Pancreas (tissue), 10 donors: ENCODE measurements around the gene LRRC4C. TPM values are rescaled to one million over a fixed set of nuclear protein-coding genes. Genes with fewer than 3 reads are reported as not detected.

Source experiments
- ATAC-seq, 4 donors: fragments of 200-7000 bp; cut with Tn5 transposase; one replicate each; pipeline versions ENCODE4 v1.8.0 to v1.9.1; 2020; ENCODE audit warnings: mild to moderate bottlenecking in 4 of 4, moderate library complexity in 4 of 4
- DNase-seq, 6 donors: peaks; one replicate each; pipeline ENCODE4 v3.0.0-alpha.2; 2020
- FAIRE-seq: peaks from 2 replicates; lab custom pipeline; 2012; peaks lifted over from hg19 to GRCh38; lab: Jason Lieb, UNC
- H3K27ac ChIP-seq, 4 donors: fragments of 200-600 bp; sonication (generic); 1 replicate in 3 of 4; 2 replicates in 1 of 4; pipeline versions ENCODE4 v1.5.0 to v1.8.0; 2020
- H3K27me3 ChIP-seq, 4 donors: fragments of 200-600 bp; one replicate each; pipeline ENCODE4 v1.8.0; 2021
- H3K36me3 ChIP-seq, 3 donors: fragments of 200-600 bp; sonication (generic) in 1 of 3; one replicate each; pipeline versions ENCODE4 v1.5.0 to v1.8.0; 2020 to 2021
- H3K4me1 ChIP-seq, 3 donors: fragments of 200-600 bp; one replicate each; pipeline ENCODE4 v1.8.0; 2021
- H3K4me3 ChIP-seq, 4 donors: fragments of 200-600 bp; sonication (generic) in 2 of 4; one replicate each; pipeline versions ENCODE4 v1.5.0 to v1.8.0; 2020 to 2021
- H3K9me3 ChIP-seq, 4 donors: fragments of 200-600 bp; one replicate each; pipeline ENCODE4 v1.8.0; 2021
- WGBS, 2 donors: extraction: QIAGEN DNeasy Blood & Tissue Kit; methylation state at CpG; one replicate each; pipeline ENCODE4 v1.1.7; 2013; 5-methylcytosine and 5-hydroxymethylcytosine counted together
- intact Hi-C, 3 donors: fragments of 100-400 bp; cut with DNase I; formaldehyde crosslinking; loops; one replicate each; pipeline versions ENCODE4 v1.11.1 to v1.14.2; 2022
- polyA plus RNA-seq, 2 donors: library from polyadenylated mRNA; stranded (reverse); fragments of 200-250 nt; gene quantifications; one replicate each; pipeline ENCODE4 v1.2.3, GENCODE V29; 2013
- total RNA-seq, 6 donors: library from RNA; stranded (reverse); fragmentation: NEBNext Ultra II Directional in 4 of 6; extraction: Animal tissue kit (Norgen Biotek cat#: 25700) in 4 of 6; gene quantifications; one replicate each; pipeline versions ENCODE4 v1.2.1 to v1.2.4, GENCODE V29; 2021 to 2023
- TF ChIP-seq, protein P1 (sequence below), 4 donors: fragments of 200-600 bp; sonication (generic) in 3 of 4; IDR thresholded peaks; one replicate each; pipeline versions ENCODE4 v1.5.0 to v1.8.0; 2021; ENCODE audit warnings: antibody characterized with exemption in 4 of 4
- donor health status: healthy with polysubstance abuse.
- donor health status: DM: no; HTN: no; CAD: no; lungs with moderate emphysema.
- donor health status: DM: no; HTN: no; CAD: no.
- donor health status: control.
- donor health status: control.
- donor health status: Bipolar disorder and iron deficiency.
- donor health status: DM: yes; HTN: yes; CAD: no.
- donor health status: DM: no; HTN: no; CAD: no.
- donor health status: DM: no; HTN: no; CAD: no.
- donor health status: DM: yes; HTN: yes; CAD: no.

LRRC4C gene
- total and polyA plus RNA-seq, 8 donors, result 0.04 to 0.84 (median 0.16) TPM

DNA sequence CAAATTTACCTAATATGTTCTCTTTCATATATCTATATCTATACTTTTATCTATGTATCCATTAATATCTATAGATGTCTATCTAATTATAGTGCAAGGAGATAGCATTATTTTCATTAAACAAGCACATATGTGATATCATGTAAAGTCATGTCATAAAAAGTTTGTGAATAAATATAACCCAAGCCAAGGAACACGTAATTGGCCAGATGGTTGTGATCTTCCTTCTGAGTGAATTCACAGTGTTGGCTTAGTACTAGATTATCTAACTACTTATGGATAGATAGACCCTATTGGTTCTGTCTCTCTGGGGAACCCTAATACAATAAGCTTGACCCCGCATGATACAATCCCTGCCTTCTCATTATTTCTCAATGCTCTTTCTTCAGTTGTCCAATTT lies 484.4 kb downstream of the LRRC4C start:
- Histone ChIP-seq H3K36me3 (no peaks in the 10 kb centered on the region), H3K27me3 (no peaks in the 10 kb centered on the region), H3K9me3 (no peaks in the 10 kb centered on the region), H3K27ac (no peak overlapping the region), H3K4me1 (no peaks in the 10 kb centered on the region), H3K4me3 (no peak overlapping the region)
- WGBS, 2 donors, result 70 to 85% methylated on average over 2 of the region's 2 CpGs
- ATAC-seq (no peak), FAIRE-seq (no peak), DNase-seq (no peak)
- TF ChIP-seq, protein P1, sequence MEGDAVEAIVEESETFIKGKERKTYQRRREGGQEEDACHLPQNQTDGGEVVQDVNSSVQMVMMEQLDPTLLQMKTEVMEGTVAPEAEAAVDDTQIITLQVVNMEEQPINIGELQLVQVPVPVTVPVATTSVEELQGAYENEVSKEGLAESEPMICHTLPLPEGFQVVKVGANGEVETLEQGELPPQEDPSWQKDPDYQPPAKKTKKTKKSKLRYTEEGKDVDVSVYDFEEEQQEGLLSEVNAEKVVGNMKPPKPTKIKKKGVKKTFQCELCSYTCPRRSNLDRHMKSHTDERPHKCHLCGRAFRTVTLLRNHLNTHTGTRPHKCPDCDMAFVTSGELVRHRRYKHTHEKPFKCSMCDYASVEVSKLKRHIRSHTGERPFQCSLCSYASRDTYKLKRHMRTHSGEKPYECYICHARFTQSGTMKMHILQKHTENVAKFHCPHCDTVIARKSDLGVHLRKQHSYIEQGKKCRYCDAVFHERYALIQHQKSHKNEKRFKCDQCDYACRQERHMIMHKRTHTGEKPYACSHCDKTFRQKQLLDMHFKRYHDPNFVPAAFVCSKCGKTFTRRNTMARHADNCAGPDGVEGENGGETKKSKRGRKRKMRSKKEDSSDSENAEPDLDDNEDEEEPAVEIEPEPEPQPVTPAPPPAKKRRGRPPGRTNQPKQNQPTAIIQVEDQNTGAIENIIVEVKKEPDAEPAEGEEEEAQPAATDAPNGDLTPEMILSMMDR (IDR thresholded peaks at IDR 0.05), result no peak
- intact Hi-C loops, result no loop called here

DNA sequence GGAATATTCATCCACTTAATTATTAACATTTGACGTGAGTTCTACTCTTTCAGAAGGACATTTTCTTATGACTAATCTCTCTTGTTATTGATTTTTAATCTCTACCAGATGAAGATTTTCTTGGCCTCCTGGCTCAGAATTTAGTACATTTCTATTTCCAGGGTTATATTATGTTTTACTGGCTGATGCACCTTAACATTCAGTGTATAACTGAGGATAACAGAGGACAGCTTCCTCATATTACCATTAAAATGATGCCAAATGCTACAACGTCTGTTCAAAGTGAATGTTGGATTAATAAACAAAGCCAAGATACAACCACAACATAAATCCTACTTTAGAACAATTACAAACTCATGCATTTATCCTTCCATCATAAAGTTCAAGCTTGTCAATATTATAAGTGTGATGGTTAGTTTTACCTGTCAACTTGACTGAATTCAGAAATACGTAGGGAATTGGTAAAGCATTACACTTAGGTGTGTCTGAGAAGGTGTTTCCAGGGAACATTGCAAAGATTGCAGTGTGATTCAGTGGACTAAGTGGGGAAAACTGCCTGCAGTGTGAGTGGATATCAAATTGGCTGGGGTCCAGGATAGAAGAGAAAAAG lies 485.2 kb downstream of the LRRC4C start:
- intact Hi-C loops, result no loop called here
- Histone ChIP-seq H3K9me3 (no peaks in the 10 kb centered on the region), H3K4me3 (no peak overlapping the region), H3K4me1 (no peaks in the 10 kb centered on the region), H3K27me3 (no peaks in the 10 kb centered on the region), H3K36me3 (no peaks in the 10 kb centered on the region), H3K27ac (no peak overlapping the region)
- FAIRE-seq, result no peak
- ATAC-seq, result no peak
- TF ChIP-seq, protein P1 (IDR thresholded peaks at IDR 0.05), result no peak
- WGBS, 2 donors, result 27 to 43% methylated on average over 3 of the region's 3 CpGs
- DNase-seq, result no peak

DNA sequence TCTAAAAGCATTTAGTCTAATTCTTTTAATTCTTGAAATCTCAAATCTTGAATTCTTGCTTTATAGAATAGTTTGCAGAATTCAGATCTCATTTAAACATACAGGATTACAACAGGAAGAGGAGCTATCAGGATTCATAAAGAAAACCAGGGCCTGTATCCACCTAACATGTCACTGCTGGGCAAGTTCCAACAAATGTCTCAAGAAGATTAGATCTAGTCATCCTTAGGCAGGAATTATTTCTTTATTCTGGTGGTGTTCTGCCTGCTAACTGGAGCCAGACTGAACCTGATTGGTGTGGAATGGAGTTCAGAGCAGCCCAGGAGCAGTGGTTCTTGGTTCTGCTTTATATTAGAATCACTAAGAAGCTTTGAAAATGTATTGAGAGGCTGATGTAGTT lies 500.7 kb downstream of the LRRC4C start:
- Histone ChIP-seq H3K4me1 (no peaks in the 10 kb centered on the region), H3K36me3 (no peaks in the 10 kb centered on the region), H3K27me3 (no peaks in the 10 kb centered on the region), H3K4me3 (no peak overlapping the region), H3K9me3 (no peaks in the 10 kb centered on the region), H3K27ac (no peak overlapping the region)
- no peak for FAIRE-seq
- ATAC-seq, result no peak
- no peak for DNase-seq
- TF ChIP-seq, protein P1 (IDR thresholded peaks at IDR 0.05), result no peak
- intact Hi-C loops, result no loop called here

DNA sequence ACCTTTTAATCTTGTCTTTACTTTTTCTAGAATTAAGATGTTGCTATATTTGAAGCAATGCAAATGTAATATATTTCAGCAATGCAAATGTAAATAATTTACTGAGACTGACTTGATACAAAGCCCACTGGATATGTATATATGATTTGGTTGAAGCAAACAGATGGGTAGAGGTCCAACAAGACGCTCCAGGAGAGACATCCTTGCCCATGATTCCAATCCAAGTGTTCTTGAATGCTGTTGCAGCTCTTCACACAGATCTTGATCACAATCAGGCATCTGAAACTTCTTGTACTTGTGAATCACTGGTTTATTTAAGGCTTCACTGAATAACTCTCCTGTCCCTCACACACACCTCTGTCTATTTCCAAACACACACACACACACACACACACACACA lies 507.0 kb downstream of the LRRC4C start:
- 46 to 66% methylated on average over 1 of the region's 1 CpG for WGBS, 2 donors
- DNase-seq, result no peak
- TF ChIP-seq, protein P1 (IDR thresholded peaks at IDR 0.05), result no peak

DNA sequence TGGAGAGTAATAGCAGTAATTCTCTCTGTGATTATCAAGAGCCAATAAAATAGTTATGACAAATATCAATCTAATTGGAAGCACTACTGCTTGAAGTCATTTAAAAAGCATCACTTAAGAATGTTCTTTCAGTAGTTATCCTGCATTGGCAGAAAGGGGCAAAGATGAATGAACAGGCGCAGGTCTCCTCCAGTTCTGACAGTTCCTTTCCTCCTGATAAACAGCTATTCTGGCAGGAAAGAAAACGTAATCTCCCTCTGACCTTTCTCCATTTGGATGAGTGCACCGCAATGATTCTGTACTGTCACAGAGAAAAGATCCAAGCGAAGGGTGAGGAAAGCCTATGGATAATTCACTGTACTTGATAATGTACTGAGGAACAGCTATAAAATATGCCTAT lies 521.5 kb downstream of the LRRC4C start:
- Histone ChIP-seq H3K4me3 (no peak overlapping the region), H3K27ac (no peak overlapping the region), H3K9me3 (no peaks in the 10 kb centered on the region), H3K4me1 (no peaks in the 10 kb centered on the region), H3K36me3 (no peaks in the 10 kb centered on the region), H3K27me3 (no peaks in the 10 kb centered on the region)
- FAIRE-seq (no peak), ATAC-seq (no peak), DNase-seq (no peak)
- intact Hi-C loops, result no loop called here
- TF ChIP-seq, protein P1 (IDR thresholded peaks at IDR 0.05), result no peak
- 55 to 67% methylated on average over 4 of the region's 4 CpGs for WGBS, 2 donors

More for the DNA sequence above, 507.0 kb downstream of the LRRC4C start:
- no peak overlapping the region for H3K4me3 ChIP-seq
- intact Hi-C loops, result no loop called here
- FAIRE-seq (no peak), ATAC-seq (no peak)
- H3K9me3 ChIP-seq, result no peaks in the 10 kb centered on the region
- no peaks in the 10 kb centered on the region for H3K4me1 ChIP-seq
- no peaks in the 10 kb centered on the region for H3K27me3 ChIP-seq
- no peak overlapping the region for H3K27ac ChIP-seq
- no peaks in the 10 kb centered on the region for H3K36me3 ChIP-seq
